ENCODE data around the gene ERCC6L.
A peak's percentile ranks its signal among the peaks of the same experiment; 100 is the strongest.
"Not testable (repeated sequence)": the region's sequence is repeated elsewhere in the genome, so short reads cannot be mapped to it uniquely, and the experiment has no call there.

Gene ERCC6L

DNA sequence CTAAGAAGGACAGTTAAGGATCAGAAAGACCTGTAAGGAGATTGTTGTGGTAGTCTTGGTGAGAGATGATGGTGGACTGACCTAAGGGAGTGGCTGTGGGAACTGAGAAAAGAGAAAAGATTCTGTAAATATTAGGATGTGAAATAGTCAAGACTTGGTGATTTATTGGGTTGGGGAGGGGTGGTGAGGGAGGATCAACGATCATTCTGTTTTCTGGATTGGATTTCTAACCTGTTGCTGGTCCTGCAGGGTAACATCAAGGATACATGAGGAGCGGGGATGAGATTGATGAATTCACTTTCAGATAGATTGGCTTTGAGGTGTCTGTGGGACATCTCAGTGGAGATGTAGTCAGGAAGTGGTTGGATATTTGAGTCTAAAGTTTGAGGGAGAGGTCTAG, 55.9 kb downstream of the ERCC6L start:
- H3K27me3 ChIP-seq (ENCODE audit: insufficient read depth, insufficient read length) = no peaks in the 10 kb centered on the region
- no peaks in the 10 kb centered on the region for H3K9me3 ChIP-seq (ENCODE audit: insufficient read depth, low read length)
- peak overlapping the region; percentile 98 for H3K4me3 ChIP-seq (ENCODE audit: insufficient read length, low read depth)
- H3K9ac ChIP-seq (ENCODE audit: insufficient read length, low read depth) = peak overlapping the region; percentile 64
- H3K4me1 ChIP-seq (ENCODE audit: insufficient read depth, insufficient read length) = peaks cover 3% of the 10 kb centered on the region
- TF ChIP-seq ZNF274 (IDR thresholded peaks at IDR 0.05; ENCODE audit: low read depth, low read length) (no peak), YY1 (IDR thresholded peaks at IDR 0.05; ENCODE audit: insufficient read depth, insufficient read length) (no peak), SUZ12 (IDR thresholded peaks at IDR 0.05; ENCODE audit: extremely low read depth, insufficient read depth, insufficient read length) (no peak)
- peaks cover 34% of the 10 kb centered on the region for H3K36me3 ChIP-seq (ENCODE audit: insufficient read depth, insufficient read length, low read length)
- no peak for DNase-seq (ENCODE audit: low read depth, low spot score)

DNA sequence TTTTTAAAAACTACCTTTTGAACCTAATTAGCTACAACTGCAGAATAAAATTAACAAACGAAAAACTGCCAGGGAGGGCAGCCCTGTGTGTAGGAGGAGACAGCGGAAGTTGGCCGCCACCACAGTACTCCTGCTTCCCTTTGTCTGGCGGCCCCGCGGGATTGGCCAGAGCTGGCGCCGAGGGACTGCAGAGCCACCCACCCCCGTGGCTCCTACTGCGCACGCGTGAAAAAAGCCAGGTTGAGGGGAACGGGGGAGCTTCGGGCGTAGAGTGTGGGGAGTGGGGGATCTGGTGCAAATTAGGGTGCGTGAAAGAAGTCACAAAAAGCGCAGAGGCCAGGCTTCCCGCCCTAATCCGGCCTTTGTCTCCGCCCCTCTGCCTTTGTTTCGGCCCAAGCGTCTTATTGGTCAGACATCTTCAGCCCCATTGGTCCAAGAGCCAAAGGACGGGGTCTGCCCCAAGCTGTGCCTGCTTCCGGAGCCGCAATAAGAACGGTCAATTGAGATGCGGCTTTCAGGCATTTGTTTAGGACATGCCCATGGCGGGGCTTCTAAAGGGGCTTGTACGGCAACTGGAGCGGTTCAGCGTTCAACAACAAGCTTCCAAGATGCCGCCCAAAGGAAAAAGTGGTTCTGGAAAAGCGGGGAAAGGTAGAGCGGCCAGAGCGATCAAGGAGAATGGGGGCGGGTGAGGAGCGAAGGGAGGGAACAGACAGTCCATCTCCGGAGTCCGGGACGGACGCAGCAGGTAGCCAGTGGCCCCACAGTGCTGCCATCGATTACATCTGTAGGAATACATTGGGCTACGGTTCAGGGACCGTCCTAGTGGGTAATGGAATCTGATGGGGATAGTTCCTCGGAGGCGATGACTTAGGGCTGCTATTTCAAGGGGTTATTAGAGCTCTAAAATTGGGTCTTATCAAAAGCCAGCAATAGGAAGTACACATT, 57.4 kb downstream of the ERCC6L start, which contains the start of gene PIN4:
Gene PIN4 (plus strand): TSS at position 580 of the 948 bp plus-strand sequence. CDS start 29 bp downstream, at position 609.
- Histone ChIP-seq H3K36me3 (ENCODE audit: insufficient read depth, insufficient read length, low read length) (peaks cover 21% of the 10 kb centered on the region), H3K9ac (ENCODE audit: insufficient read length, low read depth) (peak within 1 kb of the TSS; percentile 95), H3K4me3 (ENCODE audit: insufficient read length, low read depth) (peak within 1 kb of the TSS; percentile 98), H3K4me1 (ENCODE audit: insufficient read depth, insufficient read length) (peaks cover 3% of the 10 kb centered on the region), H3K27me3 (ENCODE audit: insufficient read depth, insufficient read length) (no peaks in the 10 kb centered on the region), H3K9me3 (ENCODE audit: insufficient read depth, low read length) (no peaks in the 10 kb centered on the region; the same call in 1 of the 2 replicates)
- DNase-seq (ENCODE audit: low read depth, low spot score) = peak; percentile 96
- TF ChIP-seq ZNF274 (IDR thresholded peaks at IDR 0.05; ENCODE audit: low read depth, low read length) (no peak), YY1 (IDR thresholded peaks at IDR 0.05; ENCODE audit: insufficient read depth, insufficient read length) (no peak)

DNA sequence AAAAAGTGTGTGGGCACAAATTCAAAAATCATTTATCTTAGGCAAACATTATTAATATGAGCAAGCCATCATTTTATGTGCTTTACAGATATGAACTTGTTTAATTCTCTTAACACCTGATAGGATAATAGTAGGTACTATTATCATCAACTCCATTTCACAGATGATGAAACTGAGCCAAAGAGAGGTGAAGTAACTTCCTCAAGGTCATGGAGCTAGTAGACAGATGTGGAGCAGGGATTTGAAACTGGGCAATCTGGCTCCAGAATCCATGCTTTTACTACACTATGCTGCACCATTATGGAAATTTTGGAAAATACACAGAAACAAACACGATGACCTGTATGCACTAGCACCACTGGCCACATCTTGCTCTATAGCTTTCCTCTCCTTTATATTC, 58.3 kb downstream of the ERCC6L start:
- H3K36me3 ChIP-seq (ENCODE audit: insufficient read depth, insufficient read length, low read length) = peaks cover 13% of the 10 kb centered on the region
- peak overlapping the region; percentile 59 for H3K9ac ChIP-seq (ENCODE audit: insufficient read length, low read depth)
- H3K27me3 ChIP-seq (ENCODE audit: insufficient read depth, insufficient read length) = no peaks in the 10 kb centered on the region
- peaks cover 3% of the 10 kb centered on the region for H3K4me1 ChIP-seq (ENCODE audit: insufficient read depth, insufficient read length)
- no peaks in the 10 kb centered on the region; the same call in 1 of the 2 replicates for H3K9me3 ChIP-seq (ENCODE audit: insufficient read depth, low read length)
- H3K4me3 ChIP-seq (ENCODE audit: insufficient read length, low read depth) = peak overlapping the region; percentile 98
- no peak for DNase-seq (ENCODE audit: low read depth, low spot score)
- TF ChIP-seq SUZ12 (IDR thresholded peaks at IDR 0.05; ENCODE audit: extremely low read depth, insufficient read depth, insufficient read length) (no peak), ZNF274 (IDR thresholded peaks at IDR 0.05; ENCODE audit: low read depth, low read length) (no peak), YY1 (IDR thresholded peaks at IDR 0.05; ENCODE audit: insufficient read depth, insufficient read length) (no peak)

DNA sequence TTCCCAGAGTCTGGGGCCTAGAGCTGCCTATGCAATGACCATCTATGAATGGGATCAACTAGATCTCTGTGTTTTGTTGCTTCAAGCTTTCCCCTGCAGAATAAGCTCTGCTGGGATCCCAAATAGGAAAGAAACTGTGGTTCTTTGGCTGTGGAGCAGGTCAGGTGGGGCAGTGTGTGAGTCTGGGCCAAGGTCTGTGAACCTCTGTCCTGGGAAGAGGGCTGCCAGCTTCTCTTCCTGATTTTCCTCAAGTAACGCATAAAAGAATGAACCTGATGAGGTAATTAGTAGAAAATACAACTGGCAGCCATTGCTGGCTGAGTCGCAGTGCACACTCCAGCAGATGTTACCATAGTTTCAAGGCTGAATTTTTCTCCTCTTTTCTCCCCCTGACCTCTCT, 61.8 kb downstream of the ERCC6L start:
- H3K9ac ChIP-seq (ENCODE audit: insufficient read length, low read depth) = no peak overlapping the region
- no peak for DNase-seq (ENCODE audit: low read depth, low spot score)
- H3K9me3 ChIP-seq (ENCODE audit: insufficient read depth, low read length) = no peaks in the 10 kb centered on the region; the same call in 1 of the 2 replicates
- no peak for TF ChIP-seq SUZ12 (IDR thresholded peaks at IDR 0.05; ENCODE audit: extremely low read depth, insufficient read depth, insufficient read length)
- no peak for TF ChIP-seq YY1 (IDR thresholded peaks at IDR 0.05; ENCODE audit: insufficient read depth, insufficient read length)
- no peak for TF ChIP-seq ZNF274 (IDR thresholded peaks at IDR 0.05; ENCODE audit: low read depth, low read length)
- H3K27me3 ChIP-seq (ENCODE audit: insufficient read depth, insufficient read length) = no peaks in the 10 kb centered on the region
- no peak overlapping the region for H3K4me3 ChIP-seq (ENCODE audit: insufficient read length, low read depth)
- H3K36me3 ChIP-seq (ENCODE audit: insufficient read depth, insufficient read length, low read length) = no peaks in the 10 kb centered on the region
- H3K4me1 ChIP-seq (ENCODE audit: insufficient read depth, insufficient read length) = no peaks in the 10 kb centered on the region

DNA sequence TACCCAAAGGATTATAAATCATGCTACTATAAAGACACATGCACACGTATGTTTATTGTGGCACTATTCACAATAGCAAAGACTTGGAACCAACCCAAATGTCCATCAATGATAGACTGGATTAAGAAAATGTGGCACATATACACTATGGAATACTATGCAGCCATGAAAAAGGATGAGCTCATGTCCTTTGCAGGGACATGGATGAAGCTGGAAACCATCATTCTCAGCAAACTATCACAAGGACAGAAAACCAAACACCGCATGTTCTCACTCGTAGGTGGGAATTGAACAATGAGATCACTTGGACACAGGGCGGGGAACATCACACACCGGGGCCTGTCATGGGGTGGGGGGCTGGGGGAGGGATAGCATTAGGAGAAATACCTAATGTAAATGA, 62.5 kb downstream of the ERCC6L start:
- DNase-seq (ENCODE audit: low read depth, low spot score); H3K36me3 ChIP-seq (ENCODE audit: insufficient read depth, insufficient read length, low read length); H3K27me3 ChIP-seq (ENCODE audit: insufficient read depth, insufficient read length); H3K4me1 ChIP-seq (ENCODE audit: insufficient read depth, insufficient read length); H3K9ac ChIP-seq (ENCODE audit: insufficient read length, low read depth); H3K4me3 ChIP-seq (ENCODE audit: insufficient read length, low read depth); H3K9me3 ChIP-seq (ENCODE audit: insufficient read depth, low read length): not testable (repeated sequence)

DNA sequence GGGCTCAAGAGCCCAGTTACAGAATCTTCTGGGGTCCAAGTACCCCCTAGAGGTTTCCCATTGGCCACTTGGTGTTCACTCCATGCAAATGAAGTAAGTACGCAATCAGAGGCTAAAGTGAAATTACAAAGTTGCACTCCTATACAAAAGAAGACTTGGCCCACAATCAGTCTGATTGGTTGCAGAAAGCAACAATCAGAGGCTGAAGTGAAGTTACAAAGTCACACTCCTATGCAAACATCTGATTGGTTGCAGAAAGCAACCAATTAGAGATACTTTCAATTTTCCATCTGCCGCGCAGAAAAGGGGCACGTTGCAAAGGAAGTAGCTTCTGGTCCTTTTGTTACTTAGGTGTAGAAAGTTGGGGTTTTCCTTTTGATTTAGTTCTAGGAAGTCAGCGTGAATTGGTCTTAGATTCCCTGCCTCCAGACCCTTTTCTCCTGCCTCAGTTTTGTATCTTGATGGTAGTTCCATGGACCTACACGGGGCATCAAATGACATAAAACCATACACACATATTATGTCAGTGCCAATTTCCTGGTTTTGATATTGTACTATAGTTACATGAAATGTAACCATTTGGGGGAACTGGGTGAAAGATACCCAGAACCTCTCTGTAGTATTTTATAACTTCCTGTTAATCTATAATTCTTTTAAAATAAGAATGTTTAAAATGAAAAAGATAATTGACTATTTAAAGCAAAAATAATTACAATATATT, 69.7 kb downstream of the ERCC6L start:
- TF ChIP-seq SUZ12 (IDR thresholded peaks at IDR 0.05; ENCODE audit: extremely low read depth, insufficient read depth, insufficient read length) (no peak), ZNF274 (IDR thresholded peaks at IDR 0.05; ENCODE audit: low read depth, low read length) (no peak)
- DNase-seq (ENCODE audit: low read depth, low spot score) = no peak
- no peaks in the 10 kb centered on the region for H3K27me3 ChIP-seq (ENCODE audit: insufficient read depth, insufficient read length)

DNA sequence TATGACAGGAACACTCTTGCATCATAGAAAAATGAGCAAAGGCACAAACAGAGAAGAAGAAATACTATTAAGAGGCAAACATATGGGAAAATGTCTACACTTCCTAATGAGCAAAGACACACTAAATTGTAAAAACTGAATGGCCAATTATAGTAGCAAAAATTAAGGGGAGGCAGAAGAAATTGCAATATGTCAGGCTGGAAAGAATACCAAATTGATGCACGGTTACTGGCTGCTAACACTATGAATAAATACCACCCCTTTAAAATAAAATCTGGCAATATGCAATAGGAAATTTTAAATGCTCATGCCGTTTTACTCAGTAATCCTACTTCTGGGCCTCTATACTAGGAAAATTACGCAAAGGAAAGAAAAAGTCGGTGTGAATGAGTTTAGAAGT, 73.3 kb downstream of the ERCC6L start:
- H3K27me3 ChIP-seq (ENCODE audit: insufficient read depth, insufficient read length) = no peaks in the 10 kb centered on the region
- H3K9me3 ChIP-seq (ENCODE audit: insufficient read depth, low read length) = no peaks in the 10 kb centered on the region
- H3K9ac ChIP-seq (ENCODE audit: insufficient read length, low read depth) = no peak overlapping the region
- no peak overlapping the region for H3K4me3 ChIP-seq (ENCODE audit: insufficient read length, low read depth)
- no peaks in the 10 kb centered on the region for H3K4me1 ChIP-seq (ENCODE audit: insufficient read depth, insufficient read length)
- no peak for DNase-seq (ENCODE audit: low read depth, low spot score)
- no peaks in the 10 kb centered on the region for H3K36me3 ChIP-seq (ENCODE audit: insufficient read depth, insufficient read length, low read length)
- TF ChIP-seq SUZ12 (IDR thresholded peaks at IDR 0.05; ENCODE audit: extremely low read depth, insufficient read depth, insufficient read length) = no peak
- TF ChIP-seq YY1 (IDR thresholded peaks at IDR 0.05; ENCODE audit: insufficient read depth, insufficient read length) = no peak
- TF ChIP-seq ZNF274 (IDR thresholded peaks at IDR 0.05; ENCODE audit: low read depth, low read length) = no peak

More for the DNA sequence above, 69.7 kb downstream of the ERCC6L start:
- Histone ChIP-seq H3K9ac (ENCODE audit: insufficient read length, low read depth) (no peak overlapping the region), H3K36me3 (ENCODE audit: insufficient read depth, insufficient read length, low read length) (no peaks in the 10 kb centered on the region), H3K4me3 (ENCODE audit: insufficient read length, low read depth) (no peak overlapping the region), H3K9me3 (ENCODE audit: insufficient read depth, low read length) (no peaks in the 10 kb centered on the region), H3K4me1 (ENCODE audit: insufficient read depth, insufficient read length) (no peaks in the 10 kb centered on the region)

Data from NT2/D1 (cell line).